A673 (cell line): ENCODE data around the gene PIGQ. TPM values are rescaled to one million over a fixed set of nuclear protein-coding genes. Genes with fewer than 3 reads are reported as not detected.

Experiments used
- BruUV-seq: library from RNA; stranded (reverse); fragments of 400-500 nt; replicated peaks from 2 replicates; lab custom pipeline; 2021; lab: Mats Ljungman, UMichigan
- CTCF ChIA-PET: fragments of 300-600 bp; sonication (Branson Sonifier 250); formaldehyde crosslinking; loops from one replicate; lab custom pipeline; 2022; ENCODE audit warnings: antibody characterized with exemption; lab: Charles Lee
- POLR2A ChIA-PET: fragments of 300-600 bp; sonication (Branson Sonifier 250); formaldehyde crosslinking; loops from one replicate; lab custom pipeline; 2022; ENCODE audit warnings: antibody characterized with exemption; ENCODE audit not compliant: low non-redundant PET; lab: Charles Lee
- DNase-seq: peaks from one replicate; pipeline ENCODE4 v3.0.0-alpha.2; 2015; ENCODE audit warnings: low spot score
- H3K27ac ChIP-seq: fragments of 200-600 bp; sonication (generic); 2 replicates; pipeline ENCODE4 v1.5.1; 2016; ENCODE audit warnings: mixed run types, low read depth, mild to moderate bottlenecking, mixed read lengths, antibody characterized with exemption, low read length; ENCODE audit not compliant: poor library complexity, severe bottlenecking
- H3K27me3 ChIP-seq: fragments of 200-600 bp; sonication (generic); replicated peaks from 2 replicates; pipeline ENCODE4 v1.6.1; 2017; ENCODE audit warnings: mixed run types, low read depth, mild to moderate bottlenecking, mixed read lengths, antibody characterized with exemption, low read length; ENCODE audit not compliant: insufficient read depth, poor library complexity
- H3K36me3 ChIP-seq: fragments of 200-600 bp; sonication (generic); 2 replicates; pipeline ENCODE4 v1.6.1; 2016; ENCODE audit warnings: mixed run types, mild to moderate bottlenecking, mixed read lengths, antibody characterized with exemption, low read length; ENCODE audit not compliant: insufficient read depth, poor library complexity, severe bottlenecking
- H3K4me1 ChIP-seq: fragments of 200-600 bp; sonication (generic); 2 replicates; pipeline ENCODE4 v1.6.1; 2017; ENCODE audit warnings: mixed run types, mild to moderate bottlenecking, mixed read lengths, antibody characterized with exemption, low read length; ENCODE audit not compliant: insufficient read depth, poor library complexity, severe bottlenecking
- H3K4me3 ChIP-seq: fragments of 200-600 bp; sonication (generic); 2 replicates; pipeline ENCODE4 v1.5.1; 2016; ENCODE audit warnings: low read depth, mixed run types, mild to moderate bottlenecking, mixed read lengths, low read length; ENCODE audit not compliant: poor library complexity, severe bottlenecking
- H3K9me3 ChIP-seq: fragments of 200-600 bp; sonication (generic); 2 replicates; pipeline ENCODE4 v1.6.1; 2016; ENCODE audit warnings: mixed run types, low read depth, mild to moderate bottlenecking, mixed read lengths, antibody characterized with exemption, low read length; ENCODE audit not compliant: poor library complexity, severe bottlenecking
- EZH2 ChIP-seq: fragments of 200-600 bp; sonication (generic); IDR thresholded peaks from 2 replicates; pipeline ENCODE4 v1.6.1; 2017; ENCODE audit warnings: borderline replicate concordance, low read depth, mild to moderate bottlenecking, mixed read lengths, antibody characterized with exemption, low read length; ENCODE audit not compliant: poor library complexity, severe bottlenecking
- intact Hi-C: fragments of 100-400 bp; cut with micrococcal nuclease; formaldehyde crosslinking; loops from one replicate; pipeline ENCODE4 v1.10.0; 2022; ENCODE audit not compliant: unreplicated experiment
- total RNA-seq: library from RNA; stranded (reverse); gene quantifications from 2 replicates; pipeline ENCODE4 v1.2.3, GENCODE V29; 2021
- TF ChIP-seq, protein P1 (sequence below): fragments of 300-800, 200-600 bp; sonication (generic); conservative IDR thresholded peaks from 2 replicates; pipeline ENCODE4 v1.5.1; 2017; ENCODE audit warnings: low read depth, mild to moderate bottlenecking, antibody characterized with exemption, low read length, moderate library complexity, mixed read lengths

Gene PIGQ
- total RNA-seq, 1 experiment from 2014 or later, result 59.4 TPM

DNA sequence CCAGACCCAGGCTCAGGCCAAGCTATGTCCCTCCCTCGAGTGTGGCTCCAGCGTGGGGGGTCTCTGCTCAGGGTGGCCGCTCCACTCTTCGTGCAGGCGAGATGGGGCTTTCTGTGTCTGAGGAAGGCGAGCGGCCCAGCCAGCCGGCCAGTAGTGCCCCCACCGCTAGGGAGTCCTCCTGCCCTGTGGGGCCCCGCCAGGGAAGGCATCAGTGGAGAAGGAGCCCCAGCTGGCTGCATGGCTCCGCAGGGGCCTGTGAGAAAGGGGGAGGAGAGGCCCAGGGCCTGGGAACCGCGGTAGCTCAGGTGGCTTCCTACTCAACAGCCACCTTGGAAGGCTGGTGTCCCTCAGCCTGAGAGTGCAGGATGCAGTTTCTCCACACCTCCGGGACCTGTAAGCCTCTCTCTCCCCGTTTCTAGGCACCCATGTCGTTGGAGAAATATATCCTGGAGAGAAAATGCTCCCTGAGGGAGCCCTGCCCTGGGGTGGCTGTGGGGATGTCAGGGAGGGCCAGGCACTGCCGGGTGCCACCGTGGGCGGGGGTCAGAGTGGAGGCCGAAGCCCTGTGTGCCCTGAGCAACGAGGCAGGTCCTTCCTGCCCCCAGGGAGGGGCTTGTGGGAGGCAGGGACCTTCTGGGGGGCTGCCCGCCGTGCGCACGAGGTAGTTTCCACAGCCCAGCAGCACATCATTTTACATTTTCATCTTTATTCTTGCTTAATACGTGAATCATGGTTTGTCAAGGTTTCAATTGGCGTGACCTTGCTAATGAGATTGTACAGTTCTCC, 3.3 kb downstream of the PIGQ start:
- DNase-seq, result no peak
- no TSS peak for BruUV-seq
- POLR2A ChIA-PET, result no interaction called here
- no peaks in the 10 kb centered on the region for H3K4me1 ChIP-seq
- intact Hi-C loops, result no loop called here
- no peak overlapping the region for H3K4me3 ChIP-seq
- no peak overlapping the region for H3K27ac ChIP-seq
- no peaks in the 10 kb centered on the region for H3K36me3 ChIP-seq
- H3K27me3 ChIP-seq, result no peaks in the 10 kb centered on the region
- H3K9me3 ChIP-seq, result no peaks in the 10 kb centered on the region
- CTCF ChIA-PET, result no interaction called here
- TF ChIP-seq, protein P1, sequence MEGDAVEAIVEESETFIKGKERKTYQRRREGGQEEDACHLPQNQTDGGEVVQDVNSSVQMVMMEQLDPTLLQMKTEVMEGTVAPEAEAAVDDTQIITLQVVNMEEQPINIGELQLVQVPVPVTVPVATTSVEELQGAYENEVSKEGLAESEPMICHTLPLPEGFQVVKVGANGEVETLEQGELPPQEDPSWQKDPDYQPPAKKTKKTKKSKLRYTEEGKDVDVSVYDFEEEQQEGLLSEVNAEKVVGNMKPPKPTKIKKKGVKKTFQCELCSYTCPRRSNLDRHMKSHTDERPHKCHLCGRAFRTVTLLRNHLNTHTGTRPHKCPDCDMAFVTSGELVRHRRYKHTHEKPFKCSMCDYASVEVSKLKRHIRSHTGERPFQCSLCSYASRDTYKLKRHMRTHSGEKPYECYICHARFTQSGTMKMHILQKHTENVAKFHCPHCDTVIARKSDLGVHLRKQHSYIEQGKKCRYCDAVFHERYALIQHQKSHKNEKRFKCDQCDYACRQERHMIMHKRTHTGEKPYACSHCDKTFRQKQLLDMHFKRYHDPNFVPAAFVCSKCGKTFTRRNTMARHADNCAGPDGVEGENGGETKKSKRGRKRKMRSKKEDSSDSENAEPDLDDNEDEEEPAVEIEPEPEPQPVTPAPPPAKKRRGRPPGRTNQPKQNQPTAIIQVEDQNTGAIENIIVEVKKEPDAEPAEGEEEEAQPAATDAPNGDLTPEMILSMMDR, result no peak
- TF ChIP-seq EZH2, result no peak

DNA sequence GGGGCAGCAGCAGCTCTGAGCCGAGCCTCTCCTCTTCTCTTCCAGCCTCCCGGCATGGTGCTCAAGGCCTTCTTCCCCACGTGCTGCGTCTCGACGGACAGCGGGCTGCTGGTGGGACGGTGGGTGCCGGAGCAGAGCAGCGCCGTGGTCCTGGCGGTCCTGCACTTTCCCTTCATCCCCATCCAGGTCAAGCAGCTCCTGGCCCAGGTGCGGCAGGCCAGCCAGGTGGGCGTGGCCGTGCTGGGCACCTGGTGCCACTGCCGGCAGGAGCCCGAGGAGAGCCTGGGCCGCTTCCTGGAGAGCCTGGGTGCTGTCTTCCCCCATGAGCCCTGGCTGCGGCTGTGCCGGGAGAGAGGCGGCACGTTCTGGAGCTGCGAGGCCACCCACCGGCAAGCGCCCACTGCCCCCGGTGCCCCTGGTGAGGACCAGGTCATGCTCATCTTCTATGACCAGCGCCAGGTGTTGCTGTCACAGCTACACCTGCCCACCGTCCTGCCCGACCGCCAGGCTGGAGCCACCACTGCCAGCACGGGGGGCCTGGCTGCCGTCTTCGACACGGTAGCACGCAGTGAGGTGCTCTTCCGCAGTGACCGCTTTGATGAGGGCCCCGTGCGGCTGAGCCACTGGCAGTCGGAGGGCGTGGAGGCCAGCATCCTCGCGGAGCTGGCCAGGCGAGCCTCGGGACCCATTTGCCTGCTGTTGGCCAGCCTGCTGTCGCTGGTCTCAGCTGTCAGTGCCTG, 4.4 kb downstream of the PIGQ start:
- DNase-seq, result no peak
- intact Hi-C loops, result no loop called here
- ChIA-PET POLR2A (no interaction called here), CTCF (no interaction called here)
- TF ChIP-seq, protein P1, result no peak
- TF ChIP-seq EZH2, result no peak
- Histone ChIP-seq H3K4me1 (no peaks in the 10 kb centered on the region), H3K27ac (no peak overlapping the region), H3K4me3 (no peak overlapping the region), H3K27me3 (no peaks in the 10 kb centered on the region), H3K36me3 (no peaks in the 10 kb centered on the region), H3K9me3 (no peaks in the 10 kb centered on the region)
- no TSS peak for BruUV-seq

GRCh38 chr16:575354-576196, 5.8 kb downstream of the PIGQ start:
- H3K27ac ChIP-seq, result no peak overlapping the region
- CTCF ChIA-PET, result no interaction called here

More at GRCh38 chr16:575354-576196, 5.8 kb downstream of the PIGQ start:
- no TSS peak for BruUV-seq
- POLR2A ChIA-PET, result no interaction called here
- no peak for DNase-seq
- Histone ChIP-seq H3K9me3 (no peaks in the 10 kb centered on the region), H3K4me3 (no peak overlapping the region), H3K4me1 (no peaks in the 10 kb centered on the region), H3K36me3 (no peaks in the 10 kb centered on the region), H3K27me3 (no peaks in the 10 kb centered on the region)
- intact Hi-C loops, result no loop called here
- TF ChIP-seq, protein P1, result no peak
- no peak for TF ChIP-seq EZH2
